ENCODE measurements around the gene ABCC1.

ABCC1 gene

DNA sequence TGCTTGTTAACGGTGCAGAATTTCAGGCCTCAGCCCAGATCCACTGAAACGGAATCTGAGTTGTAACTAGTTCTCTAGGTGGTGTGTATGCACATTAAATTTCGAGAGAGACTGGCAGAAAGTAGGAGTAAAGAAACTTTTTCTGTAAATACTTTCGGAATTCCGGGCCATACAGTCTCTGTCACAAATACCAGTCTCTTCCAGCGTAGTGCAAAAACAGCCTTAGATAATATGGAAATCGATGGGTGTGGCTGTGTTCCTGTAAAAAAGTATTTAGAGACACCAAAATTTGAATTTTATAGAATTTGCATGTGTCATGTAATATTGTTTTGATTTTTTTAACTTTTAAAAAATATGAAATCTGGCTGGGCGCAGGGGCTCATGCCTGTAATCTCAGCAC lies 109.7 kb downstream of the ABCC1 start:
- DNase-seq: no peak

DNA sequence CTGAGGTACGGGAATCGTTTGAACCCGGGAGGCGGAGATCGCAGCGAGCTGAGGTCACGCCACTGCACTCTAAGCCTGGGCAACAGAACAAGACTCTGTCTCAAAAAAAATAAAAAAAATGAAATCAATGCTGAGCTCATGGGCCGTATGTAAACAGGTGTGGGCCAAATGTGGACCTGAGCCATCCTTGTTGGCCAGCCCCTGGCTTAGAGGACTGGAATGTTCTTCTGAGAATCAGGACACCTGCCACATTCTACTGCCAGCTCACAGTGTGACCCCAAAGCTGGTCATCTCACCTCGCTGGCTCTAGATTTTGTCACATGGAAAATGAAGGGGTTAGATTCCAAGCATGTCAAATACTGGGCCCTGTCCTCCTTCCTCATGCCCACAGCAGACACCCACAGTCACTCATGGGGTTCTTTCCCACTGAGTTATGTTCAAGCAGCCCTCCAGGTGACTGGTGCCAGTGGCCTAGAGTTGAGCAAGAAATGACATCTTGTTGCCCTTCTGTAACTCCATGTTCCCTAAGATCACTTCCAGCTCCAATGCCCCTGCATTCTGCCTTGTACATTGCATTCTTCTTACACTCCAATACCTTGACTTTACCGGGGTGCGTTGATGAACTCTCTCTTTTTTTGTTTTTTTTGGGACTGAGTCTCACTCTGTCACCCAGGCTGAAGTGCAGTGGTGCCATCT lies 110.6 kb downstream of the ABCC1 start:
- no peak for DNase-seq

DNA sequence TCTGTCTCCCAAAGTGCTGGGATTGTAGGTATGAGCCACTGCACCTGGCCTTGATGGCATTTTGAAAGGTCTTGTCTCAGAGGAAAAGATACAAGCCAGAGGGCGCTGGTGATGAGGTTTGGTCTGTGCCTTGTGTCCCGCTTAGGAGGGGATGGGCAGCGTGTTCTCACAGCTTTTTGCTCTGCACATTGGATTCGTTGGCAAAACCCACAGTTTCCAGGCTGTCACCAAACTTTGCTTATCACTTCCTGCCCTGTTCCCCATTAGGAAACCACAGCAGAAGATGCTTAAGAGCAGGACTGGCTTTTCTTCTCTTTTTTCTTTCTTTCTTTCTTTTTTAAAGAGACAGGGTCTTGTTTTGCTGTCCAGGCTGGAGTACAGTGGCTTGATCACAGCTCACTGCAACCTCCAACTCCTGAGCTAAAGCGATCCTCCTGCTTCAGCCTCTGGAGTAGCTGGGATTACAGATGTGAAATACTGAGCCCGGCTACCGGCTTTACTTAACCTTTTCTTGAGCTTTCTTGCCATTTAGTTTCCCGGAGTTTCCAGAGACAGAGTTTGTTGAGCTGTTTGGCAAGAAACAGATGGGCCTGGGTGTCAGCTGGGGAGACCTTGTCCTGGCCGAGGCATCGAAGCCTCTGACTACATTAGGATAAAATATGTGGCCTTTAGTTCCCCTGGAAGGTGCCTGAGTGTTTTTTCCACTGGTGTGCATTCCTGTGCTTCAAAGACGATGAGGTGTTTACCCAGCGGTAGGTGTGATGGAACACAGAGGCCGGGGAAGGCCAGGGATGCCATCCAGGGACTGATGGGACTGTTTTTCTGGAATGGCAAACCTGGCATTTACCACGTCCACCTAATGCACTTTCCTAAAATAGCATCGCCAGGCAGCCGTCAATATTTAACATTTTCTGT lies 112.9 kb downstream of the ABCC1 start:
- DNase-seq: no peak

DNA sequence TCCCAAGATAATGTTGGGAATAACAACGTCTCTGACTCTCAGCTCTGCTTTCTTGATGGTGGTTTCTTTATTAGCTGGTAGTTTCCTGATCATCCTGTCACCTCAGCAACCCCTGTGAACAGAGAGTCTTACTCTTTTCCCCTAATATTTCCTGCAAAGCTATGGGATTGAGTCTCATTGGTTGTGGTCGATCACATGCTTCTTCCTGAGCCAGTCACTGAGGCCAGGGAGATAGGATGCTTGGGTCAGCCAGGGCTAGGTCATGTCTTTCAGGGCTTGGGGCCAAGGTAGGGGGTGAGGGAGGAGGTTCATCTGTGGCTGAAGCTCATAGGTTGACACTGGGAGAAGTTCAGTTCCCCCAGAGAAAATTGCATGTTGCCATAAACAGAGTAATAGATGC lies 114.3 kb downstream of the ABCC1 start:
- DNase-seq: no peak

DNA sequence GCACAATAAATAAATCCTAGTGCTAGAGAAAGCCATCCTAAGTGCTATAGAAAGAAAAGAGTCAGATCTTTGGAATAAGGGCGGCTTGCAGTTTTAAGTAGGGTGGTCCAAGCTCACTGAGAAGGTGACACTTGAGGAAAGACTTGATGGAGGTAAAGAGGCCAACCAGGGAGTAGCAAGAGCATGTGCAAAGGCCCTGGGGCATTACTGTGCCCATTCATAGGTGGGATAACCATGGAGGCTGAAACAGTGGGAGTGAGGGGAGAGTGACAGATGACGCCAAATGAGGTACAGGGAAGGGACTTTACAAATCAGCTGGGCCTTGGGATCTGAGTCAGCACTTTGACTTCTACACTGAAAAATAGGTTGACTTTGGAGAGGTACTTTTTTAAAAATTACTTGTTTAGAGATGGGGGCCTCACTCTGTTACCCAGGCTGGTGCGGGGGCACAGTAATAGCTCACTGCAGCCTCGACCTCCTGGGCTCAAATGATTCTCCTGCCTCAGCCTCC lies 115.5 kb downstream of the ABCC1 start:
- DNase-seq: no peak

DNA sequence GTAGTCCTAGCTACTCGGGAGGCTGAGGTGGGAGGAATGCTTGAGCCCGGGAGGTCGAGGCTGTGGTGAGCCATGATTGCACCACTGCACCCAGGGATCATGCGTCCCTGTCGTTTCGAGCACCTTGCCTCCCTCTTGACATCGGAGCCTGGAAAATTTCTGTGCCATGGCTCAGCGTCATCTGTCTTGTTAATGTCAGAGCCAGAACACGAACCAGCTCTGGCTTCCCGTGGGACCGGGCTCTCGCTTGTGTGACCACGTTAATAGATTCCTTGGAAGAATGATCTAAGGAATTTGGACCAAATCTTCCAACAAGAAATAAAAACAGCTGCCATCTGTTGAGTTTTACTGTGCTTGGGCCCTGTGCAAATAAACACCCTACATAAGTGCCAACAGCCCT lies 117.7 kb downstream of the ABCC1 start:
- DNase-seq: no peak

DNA sequence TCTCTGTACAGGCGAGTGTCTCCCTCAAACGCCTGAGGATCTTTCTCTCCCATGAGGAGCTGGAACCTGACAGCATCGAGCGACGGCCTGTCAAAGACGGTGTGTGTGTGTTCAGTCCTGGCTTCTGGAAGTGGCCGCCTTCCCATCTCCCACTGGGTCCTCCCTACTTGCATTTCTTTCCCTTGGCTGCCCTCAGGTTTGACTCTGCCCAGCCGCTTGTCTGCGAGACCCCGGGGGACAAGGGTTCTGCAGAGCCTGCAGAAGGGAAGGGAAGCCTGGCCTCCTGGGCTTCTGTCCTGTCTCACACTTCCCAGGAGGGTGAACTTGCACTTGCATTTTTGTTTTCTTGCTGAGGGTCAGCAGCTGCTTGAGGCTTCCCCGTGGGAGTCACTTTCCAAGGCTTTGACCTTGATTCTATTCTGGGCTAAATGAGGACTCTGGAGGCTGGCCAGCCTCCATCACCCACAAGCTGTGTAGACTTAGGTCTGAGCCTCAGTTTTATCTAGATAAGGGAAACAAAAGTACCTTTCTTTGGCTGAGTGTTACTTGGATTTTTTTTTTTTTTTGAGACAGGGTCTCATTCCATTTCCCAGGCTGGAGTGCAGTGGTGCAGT lies 122.3 kb downstream of the ABCC1 start:
- no peak for DNase-seq

DNA sequence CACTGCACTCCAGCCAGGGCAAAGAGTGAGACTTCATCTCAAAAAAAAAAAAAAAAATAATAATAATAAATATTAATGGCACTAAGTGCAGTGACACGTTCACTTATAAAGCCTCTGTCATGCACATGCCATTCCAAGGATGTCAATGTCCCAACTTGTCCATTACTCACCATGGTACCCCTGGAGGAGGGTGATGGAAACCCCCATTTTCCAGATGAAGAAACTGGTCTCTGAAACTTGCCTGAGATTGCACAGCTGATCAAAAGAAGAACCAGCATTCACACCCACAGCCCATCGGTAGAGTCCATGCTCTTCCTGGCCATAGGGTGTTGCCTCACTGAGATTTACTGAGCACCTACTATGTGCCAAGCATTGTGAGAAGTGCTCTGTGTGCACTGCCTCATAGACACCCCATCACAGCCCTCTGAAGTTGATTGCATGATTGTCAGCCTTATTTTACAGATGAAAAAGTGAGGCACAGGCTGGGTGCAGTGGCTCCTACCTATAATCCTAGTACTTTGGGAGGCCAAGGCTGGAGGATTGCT lies 123.7 kb downstream of the ABCC1 start:
- no peak for DNase-seq

DNA sequence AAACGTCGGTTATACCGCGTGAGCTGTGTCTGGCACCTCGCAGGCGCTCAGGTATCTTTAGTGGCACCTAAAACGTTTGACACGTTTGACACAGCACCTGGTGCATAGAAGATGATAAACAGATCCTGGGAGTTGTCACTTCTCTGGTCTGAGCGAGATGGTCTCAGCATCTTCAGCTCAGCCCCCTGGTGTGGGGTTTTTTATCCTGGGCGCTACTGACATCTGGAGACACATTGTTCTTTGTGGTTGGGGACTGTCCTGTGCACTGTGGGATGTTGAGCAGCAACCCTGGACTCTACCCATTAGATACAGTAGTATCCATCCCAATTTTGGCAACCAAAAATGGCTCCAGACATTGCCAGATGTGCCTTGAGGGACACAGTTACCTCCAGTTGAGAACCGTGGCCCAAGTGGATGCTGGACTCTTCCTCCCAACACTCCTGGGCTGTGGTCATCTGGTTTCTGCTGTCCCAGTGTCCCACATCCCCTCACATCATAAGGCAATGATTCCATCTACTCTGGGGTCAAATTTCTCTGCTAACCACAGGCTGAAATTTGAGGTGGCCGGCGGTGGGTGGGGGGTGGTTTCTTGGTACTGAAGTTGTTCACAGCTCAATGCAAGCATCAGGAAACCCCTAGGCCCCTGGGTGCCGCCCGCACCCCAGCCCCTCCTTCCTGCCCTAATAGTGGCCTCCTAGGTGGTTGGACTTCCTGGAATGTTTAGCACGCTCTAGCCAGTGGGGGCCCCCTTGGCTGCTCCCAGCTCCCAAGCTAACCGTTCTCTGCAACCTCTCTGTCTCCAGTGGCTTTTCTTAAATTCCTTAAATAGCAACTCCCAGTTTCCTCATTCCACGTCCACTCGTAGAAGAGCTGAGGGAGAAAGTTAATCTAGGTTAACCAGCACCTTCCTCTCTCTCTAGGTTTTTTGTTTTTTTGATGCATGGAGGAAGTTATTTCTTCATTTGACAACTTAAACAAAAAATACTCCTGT lies 124.8 kb downstream of the ABCC1 start:
- DNase-seq: no peak

DNA sequence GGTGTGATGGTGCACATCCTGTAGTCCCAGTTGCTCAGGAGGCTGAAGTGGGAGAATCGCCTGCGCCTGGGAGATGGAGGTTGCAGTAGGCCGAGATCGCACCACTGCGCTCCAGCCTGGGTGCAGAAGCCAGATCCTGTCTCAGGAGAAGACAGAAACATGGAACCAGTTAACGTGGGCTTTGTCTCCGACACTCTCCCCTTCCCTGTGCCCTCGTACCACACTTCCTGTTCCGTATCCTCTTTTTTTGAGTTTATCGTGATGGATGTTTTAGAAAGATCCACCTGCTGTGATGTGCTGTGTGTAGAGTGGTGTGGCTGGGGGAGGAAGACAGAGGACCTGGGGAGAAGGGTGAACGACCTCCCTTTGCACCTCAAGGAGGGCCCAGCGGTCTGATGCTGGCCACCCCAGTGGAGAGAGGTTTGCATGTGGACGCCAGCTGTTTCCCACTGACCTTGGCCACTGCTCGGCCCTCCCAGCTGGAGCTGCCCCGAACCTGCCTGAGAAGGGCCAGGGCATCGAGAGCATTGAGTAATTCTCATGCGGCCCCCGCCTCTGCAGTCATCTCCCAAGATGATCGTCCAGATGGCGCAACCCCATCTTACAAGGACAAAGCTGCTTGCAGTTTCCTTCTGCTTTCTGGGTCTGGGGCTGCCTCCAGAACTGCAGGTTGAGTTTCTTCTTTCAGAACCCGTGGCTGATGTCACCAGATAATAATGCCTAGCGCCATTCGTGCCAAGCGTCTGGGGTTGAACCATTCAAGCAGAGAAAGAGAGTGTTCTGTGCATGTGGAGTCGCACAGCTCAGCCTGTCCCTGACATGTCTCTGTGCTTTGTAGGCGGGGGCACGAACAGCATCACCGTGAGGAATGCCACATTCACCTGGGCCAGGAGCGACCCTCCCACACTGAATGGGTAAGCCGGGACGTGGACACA lies 126.3 kb downstream of the ABCC1 start:
- no peak for DNase-seq

DNA sequence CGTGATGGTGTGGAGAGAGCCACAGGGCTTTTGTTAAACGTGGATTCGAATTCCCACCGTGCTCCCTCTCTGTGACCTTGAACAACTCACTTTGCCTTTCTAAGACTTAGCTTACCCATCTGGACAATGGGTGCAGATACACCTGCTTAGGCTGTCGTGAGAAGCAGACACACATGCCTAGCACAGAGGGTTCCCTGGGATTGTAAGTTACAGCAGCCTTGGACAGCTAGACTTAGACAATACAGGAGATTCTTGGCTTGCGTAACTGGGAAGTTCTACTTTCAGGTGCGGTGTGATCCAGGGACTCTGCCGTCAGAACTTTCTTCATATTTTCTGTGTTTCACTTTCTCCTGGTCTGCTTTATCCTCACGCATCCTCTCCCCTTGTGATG lies 127.0 kb downstream of the ABCC1 start:
- no peak for DNase-seq

DNA sequence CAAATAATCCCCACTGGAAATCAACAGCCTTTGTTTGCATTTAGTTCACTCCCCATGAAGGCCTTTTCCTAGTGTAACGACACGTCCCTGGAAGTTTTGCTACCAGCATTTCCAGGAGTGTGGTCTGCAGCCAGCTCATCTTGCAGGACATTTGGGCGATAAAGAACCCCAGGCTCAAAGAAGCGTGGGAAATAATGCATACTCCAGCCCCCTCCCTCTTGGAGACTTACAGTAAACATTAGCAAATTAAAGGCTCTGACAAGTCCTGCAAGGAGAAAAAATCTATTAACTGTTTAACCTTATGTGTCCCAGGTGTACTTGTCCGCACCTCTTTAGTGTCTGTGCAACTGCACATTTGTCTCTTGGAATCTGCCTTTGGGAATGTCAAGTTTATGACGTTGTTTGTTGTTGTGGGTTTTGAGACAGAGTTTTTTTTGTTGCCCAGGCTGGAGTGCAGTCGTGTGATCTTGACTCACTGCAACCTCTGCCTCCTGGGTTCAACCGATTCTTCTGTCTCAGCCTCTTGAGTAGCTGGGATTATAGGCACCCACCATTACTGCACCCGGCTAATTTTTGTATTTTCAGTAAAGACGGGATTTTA lies 131.1 kb downstream of the ABCC1 start:
- no peak for DNase-seq

DNA sequence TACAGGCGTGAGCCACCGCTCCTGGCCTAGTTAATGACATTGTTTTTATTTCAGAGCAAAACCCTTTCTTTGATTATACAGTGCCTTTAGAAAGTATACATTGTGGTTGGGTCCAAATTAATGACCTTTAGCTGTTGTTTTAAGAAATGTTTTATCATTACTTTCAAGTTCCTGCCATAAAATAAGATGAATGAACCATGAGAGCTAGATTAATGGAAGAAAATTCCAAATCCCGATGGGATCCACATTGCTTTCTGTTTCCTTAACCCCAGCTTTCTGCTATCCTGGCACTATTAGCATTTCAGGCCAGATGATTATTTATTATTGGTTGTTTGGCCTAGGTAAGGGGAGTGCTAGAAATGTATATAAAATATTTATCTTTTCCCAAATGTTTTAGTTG lies 131.7 kb downstream of the ABCC1 start:
- no peak for DNase-seq

DNA sequence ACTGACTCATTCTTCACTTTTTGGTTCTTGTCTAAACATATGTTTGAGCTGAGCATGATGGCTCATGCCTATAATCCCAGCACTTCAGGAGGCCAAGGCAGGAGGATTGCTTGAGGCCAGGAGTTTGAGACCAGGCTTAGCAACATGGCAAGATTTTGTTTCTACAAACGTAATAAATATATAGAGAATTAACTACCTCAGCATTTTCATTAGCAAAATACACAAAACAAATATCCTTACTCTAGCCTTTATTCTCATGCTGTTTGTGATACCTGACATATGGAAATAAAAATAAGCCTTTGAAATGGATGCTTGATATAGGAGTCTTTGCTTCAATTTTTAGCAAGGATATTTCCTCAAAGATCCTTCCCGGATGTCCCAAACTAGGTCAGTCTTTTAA lies 132.8 kb downstream of the ABCC1 start:
- no peak for DNase-seq

DNA sequence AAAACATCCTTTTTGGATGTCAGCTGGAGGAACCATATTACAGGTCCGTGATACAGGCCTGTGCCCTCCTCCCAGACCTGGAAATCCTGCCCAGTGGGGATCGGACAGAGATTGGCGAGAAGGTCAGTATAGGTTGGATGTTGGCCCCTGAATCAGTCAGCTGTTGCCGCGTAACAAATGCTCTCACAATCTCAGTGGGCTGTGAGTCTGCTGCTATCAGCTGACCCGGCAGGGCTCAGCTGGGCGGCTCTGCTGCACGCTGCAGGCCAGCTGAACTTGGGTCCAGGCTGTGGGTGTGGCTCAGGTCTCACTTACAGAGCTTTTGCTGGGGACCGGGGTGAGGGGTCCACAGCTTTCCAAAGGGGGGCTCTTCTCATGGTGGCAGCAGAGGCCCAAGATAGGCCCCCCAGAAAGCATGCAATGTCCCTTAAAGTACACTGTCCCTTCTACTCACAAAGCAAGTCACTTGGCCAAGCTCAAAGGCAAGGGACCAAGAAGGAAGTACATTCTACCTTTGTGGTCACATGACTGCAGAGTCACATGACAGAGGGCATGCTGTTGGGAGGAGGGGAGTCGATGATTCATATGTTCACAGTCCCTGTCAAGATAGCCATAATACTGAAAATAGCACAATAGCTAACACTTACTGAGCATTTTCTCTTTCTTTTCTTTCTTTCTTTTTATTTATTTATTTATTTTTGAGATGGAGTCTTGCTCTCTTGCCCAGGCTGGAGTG lies 134.2 kb downstream of the ABCC1 start:
- DNase-seq: no peak

DNA sequence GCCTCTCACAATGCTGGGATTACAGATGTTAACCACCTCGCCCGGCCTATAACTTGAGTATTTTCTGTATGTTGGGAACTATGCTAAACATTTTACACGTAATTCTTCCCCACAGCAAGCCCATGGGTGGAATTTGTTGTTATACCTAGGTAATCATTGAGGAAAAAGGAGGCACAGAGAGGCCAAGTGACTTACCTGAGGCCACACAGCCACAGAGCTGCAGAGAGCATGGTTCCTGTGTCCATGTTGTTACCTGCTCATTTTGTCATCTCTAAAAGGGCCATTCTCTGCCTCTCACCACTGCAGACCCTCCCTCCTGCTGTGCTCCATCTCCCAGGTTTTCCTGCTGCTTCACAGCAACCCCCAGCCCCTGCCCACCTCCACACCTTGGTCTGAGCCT lies 135.5 kb downstream of the ABCC1 start:
- DNase-seq: no peak

DNA sequence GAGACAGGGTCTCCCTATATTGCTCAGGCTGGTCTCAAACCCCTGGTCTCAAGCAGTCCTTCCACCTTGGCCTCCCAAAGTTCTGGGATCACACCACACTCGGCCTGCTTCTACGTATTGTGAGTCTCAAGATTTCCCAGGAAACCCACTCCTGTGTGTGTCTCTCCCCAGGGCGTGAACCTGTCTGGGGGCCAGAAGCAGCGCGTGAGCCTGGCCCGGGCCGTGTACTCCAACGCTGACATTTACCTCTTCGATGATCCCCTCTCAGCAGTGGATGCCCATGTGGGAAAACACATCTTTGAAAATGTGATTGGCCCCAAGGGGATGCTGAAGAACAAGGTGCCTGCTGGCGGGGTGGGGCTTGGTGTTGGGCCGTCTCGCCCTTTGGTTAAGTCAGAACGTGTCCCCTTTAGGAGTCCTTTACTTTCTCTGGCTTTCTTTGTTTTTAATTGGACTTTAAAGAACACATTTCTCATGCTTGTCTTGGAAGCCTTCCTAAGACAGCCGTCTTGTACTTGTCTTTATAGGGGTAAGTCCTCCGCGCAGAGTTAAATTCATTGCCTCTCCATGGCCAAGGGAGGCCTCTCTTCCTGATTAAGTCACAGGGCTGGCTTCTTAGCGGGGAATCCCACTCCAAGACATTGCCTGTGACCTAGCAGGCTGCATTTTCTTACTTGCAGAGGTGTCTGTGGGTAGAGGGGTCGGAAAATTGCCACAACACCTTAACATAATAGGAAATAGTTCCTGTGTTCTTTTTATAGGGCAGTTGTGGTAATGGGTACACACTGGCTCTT lies 137.4 kb downstream of the ABCC1 start:
- no peak for DNase-seq

DNA sequence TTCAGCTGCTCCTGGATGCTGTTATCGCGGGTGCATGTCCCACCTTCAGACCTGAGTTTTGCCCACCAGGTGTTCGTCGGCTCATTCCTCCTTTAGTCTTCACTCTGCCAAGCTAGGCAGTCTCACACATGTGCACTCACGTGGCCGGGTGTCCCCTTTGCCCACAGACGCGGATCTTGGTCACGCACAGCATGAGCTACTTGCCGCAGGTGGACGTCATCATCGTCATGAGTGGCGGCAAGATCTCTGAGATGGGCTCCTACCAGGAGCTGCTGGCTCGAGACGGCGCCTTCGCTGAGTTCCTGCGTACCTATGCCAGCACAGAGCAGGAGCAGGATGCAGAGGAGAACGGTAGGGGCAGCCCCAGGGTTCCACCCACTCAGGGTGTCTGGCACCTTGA lies 140.8 kb downstream of the ABCC1 start:
- no peak for DNase-seq
